HepG2 (cell line): ENCODE data around the gene UBE2O. TPM values are rescaled to one million over a fixed set of nuclear protein-coding genes. Genes with fewer than 3 reads are reported as not detected.

Experiments used
- ATAC-seq: fragments of 200-7000 bp; cut with Tn5 transposase; 3 replicates; pipeline ENCODE4 v1.9.1; 2020; ENCODE audit warnings: mild to moderate bottlenecking, moderate library complexity
- BruUV-seq: library from RNA; stranded (reverse); fragments of 400-500 nt; replicated peaks from 2 replicates; lab custom pipeline; 2021; lab: Mats Ljungman, UMichigan
- CTCF ChIA-PET: fragments of 300-600 bp; formaldehyde crosslinking; extraction: SDS; loops from one replicate; lab custom pipeline; 2021; ENCODE audit warnings: low total read pairs, inconsistent platforms, low intra/inter-chr PET ratio; lab: Yijun Ruan, JAX
- POLR2A ChIA-PET: fragments of 350-600 bp; sonication (Branson Sonifier 250); formaldehyde crosslinking; loops from one replicate; lab custom pipeline; 2020; ENCODE audit warnings: antibody characterized with exemption, inconsistent platforms; lab: Yijun Ruan, JAX
- DNase-seq: peaks from one replicate; pipeline ENCODE4 v3.0.0-alpha.2; 2015; ENCODE audit warnings: low spot score
- FAIRE-seq: peaks from 3 replicates; lab custom pipeline; 2011; peaks lifted over from hg19 to GRCh38; lab: Jason Lieb, UNC
- H2AFZ ChIP-seq: one replicate; pipeline ENCODE4 v1.6.1; 2011; ENCODE audit warnings: low read length, inconsistent platforms
- H3K27ac ChIP-seq: fragments of 300-600 bp; 3 replicates; pipeline ENCODE4 v1.8.0; 2011; ENCODE audit warnings: mixed run types, mild to moderate bottlenecking, mixed read lengths, low read length, inconsistent platforms; ENCODE audit not compliant: insufficient read depth; ENCODE audit errors: extremely low read length
- H3K27me3 ChIP-seq, 2 experiments: fragments of 200-600 bp in 1 of 2; 2 replicates in 1 of 2; 3 replicates in 1 of 2; pipeline versions ENCODE4 v1.6.0 to v1.8.0; 2011; ENCODE audit warnings: low read length in 2 of 2, mild to moderate bottlenecking in 2 of 2, moderate library complexity in 2 of 2, inconsistent platforms in 1 of 2; ENCODE audit not compliant: insufficient read depth in 2 of 2, control insufficient read depth in 1 of 2
- H3K36me3 ChIP-seq, 2 experiments: fragments of 200-600 bp in 1 of 2; replicated peaks in 1 of 2; 2 replicates in 1 of 2; 3 replicates in 1 of 2; pipeline versions ENCODE4 v1.5.1 to v1.8.0; 2011; ENCODE audit warnings: low read length in 2 of 2, inconsistent platforms in 1 of 2; ENCODE audit not compliant: insufficient read depth in 2 of 2, control insufficient read depth in 1 of 2
- H3K4me1 ChIP-seq: 2 replicates; pipeline ENCODE4 v1.5.1; 2012; ENCODE audit warnings: low read length, inconsistent platforms; ENCODE audit not compliant: insufficient read depth
- H3K4me2 ChIP-seq: 2 replicates; pipeline ENCODE4 v1.6.0; 2011; ENCODE audit warnings: low read depth, low read length, inconsistent platforms
- H3K4me3 ChIP-seq, 3 experiments: fragments of 200-600 bp in 1 of 3; sonication (generic), shearing (Covaris generic) in 1 of 3; replicated peaks in 1 of 3; 2 replicates each; pipeline ENCODE4 v1.5.1; 2011 to 2016; ENCODE audit warnings: low read length in 3 of 3, inconsistent platforms in 2 of 3, low read depth in 2 of 3, mild to moderate bottlenecking in 2 of 3, control low read depth in 1 of 3, mixed read lengths in 1 of 3; ENCODE audit not compliant: insufficient read depth in 1 of 3
- H3K79me2 ChIP-seq: one replicate; pipeline ENCODE4 v1.6.1; 2011; ENCODE audit warnings: low read length, inconsistent platforms; ENCODE audit not compliant: insufficient read depth
- H3K9ac ChIP-seq: 2 replicates; pipeline ENCODE4 v1.6.0; 2011; ENCODE audit warnings: mild to moderate bottlenecking, low read depth, low read length, inconsistent platforms; ENCODE audit not compliant: insufficient read depth
- H3K9me3 ChIP-seq: 2 replicates; pipeline ENCODE4 v1.5.1; 2012; ENCODE audit warnings: mild to moderate bottlenecking, low read length
- H4K20me1 ChIP-seq: 2 replicates; pipeline ENCODE4 v1.6.0; 2011; ENCODE audit warnings: inconsistent platforms, mild to moderate bottlenecking, low read length, moderate library complexity; ENCODE audit not compliant: insufficient read depth
- DMAP1 ChIP-seq: IDR thresholded peaks from 2 replicates; pipeline ENCODE4 v1.6.1; 2016
- DZIP1 ChIP-seq: sonication (generic); formaldehyde crosslinking; IDR thresholded peaks from 2 replicates; pipeline ENCODE4 v1.5.0; 2020; ENCODE audit warnings: mild to moderate bottlenecking, missing genetic modification reagents
- ELF1 ChIP-seq: sonication (generic); formaldehyde crosslinking; IDR thresholded peaks from 2 replicates; pipeline ENCODE4 v1.4.0; 2020; ENCODE audit warnings: missing genetic modification reagents
- PREB ChIP-seq: sonication (generic); formaldehyde crosslinking; IDR thresholded peaks from 2 replicates; pipeline ENCODE4 v1.4.0; 2020; ENCODE audit warnings: missing genetic modification reagents
- YY1 ChIP-seq: IDR thresholded peaks from 2 replicates; pipeline ENCODE4 v1.6.1; 2011; ENCODE audit warnings: low read length, low read depth, moderate library complexity, mild to moderate bottlenecking; ENCODE audit not compliant: insufficient read depth, insufficient replicate concordance
- ZFP36L1 ChIP-seq: sonication (generic); formaldehyde crosslinking; IDR thresholded peaks from 2 replicates; pipeline ENCODE4 v1.8.0; 2022; ENCODE audit warnings: mild to moderate bottlenecking, missing genetic modification reagents, moderate library complexity
- ZNF143 ChIP-seq: sonication (generic); formaldehyde crosslinking; IDR thresholded peaks from 2 replicates; pipeline ENCODE4 v1.4.0; 2020; ENCODE audit warnings: missing genetic modification reagents
- ZNF235 ChIP-seq: sonication (generic); formaldehyde crosslinking; IDR thresholded peaks from 2 replicates; pipeline ENCODE4 v1.8.1; 2023; ENCODE audit warnings: mild to moderate bottlenecking, missing genetic modification reagents, borderline replicate concordance
- ZNF274 ChIP-seq: sonication (generic); formaldehyde crosslinking; IDR thresholded peaks from 2 replicates; pipeline ENCODE4 v1.5.1; 2020; ENCODE audit warnings: mild to moderate bottlenecking, missing genetic modification reagents
- ZNF574 ChIP-seq: sonication (generic); formaldehyde crosslinking; IDR thresholded peaks from 2 replicates; pipeline ENCODE4 v1.4.0; 2020; ENCODE audit warnings: missing genetic modification reagents
- WGBS: methylation state at CpG from one replicate; pipeline ENCODE4 v1.1.6; 2017; ENCODE audit warnings: low lambda C conversion rate; 5-methylcytosine and 5-hydroxymethylcytosine counted together
- in situ Hi-C: cut with HindIII; loops from 2 replicates; pipeline ENCODE4 v1.10.0; 2017; ENCODE audit warnings: low pct_unique_long_range_greater_than_20kb; ENCODE audit not compliant: extremely low pct_ligation_motif_present
- intact Hi-C: fragments of 100-400 bp; cut with micrococcal nuclease; formaldehyde crosslinking; loops from one replicate; pipeline ENCODE4 v1.10.0; 2022; ENCODE audit not compliant: unreplicated experiment
- polyA plus RNA-seq, 8 experiments: library from polyadenylated mRNA; depleted of rRNA in 3 of 8; stranded (reverse) in 7 of 8; unstranded in 1 of 8; fragments of >200 nt; fragmentation: Illumina TruSeq in 4 of 8; extraction: Trizol in 4 of 8; gene quantifications; 2 replicates each; pipeline versions ENCODE4 v1.2.1 to v1.2.3, GENCODE V29; 2011 to 2016; ENCODE audit warnings: low read depth in 4 of 8, missing spikeins in 1 of 8, mixed read lengths in 1 of 8; ENCODE audit not compliant: insufficient read depth in 1 of 8
- total RNA-seq, 5 experiments: library from RNA; depleted of rRNA; stranded (reverse); fragments of >200 nt; fragmentation: Illumina TruSeq; extraction: Trizol; gene quantifications; 2 replicates each; pipeline ENCODE4 v1.2.3, GENCODE V29; 2016; ENCODE audit warnings: low read depth in 1 of 5
- TF ChIP-seq, protein P1 (sequence below): IDR thresholded peaks from 2 replicates; pipeline ENCODE4 v1.6.1; 2012; ENCODE audit warnings: low read length, improper control_type of control experiment

UBE2O gene
- total and polyA plus RNA-seq, 2 of the 13 experiments (the other 11 are each of a cell fraction or from before 2014, with no cell fraction given): 21.5 to 23.5 TPM

- peaks cover 47% of the 10 kb centered on the region for H3K79me2 ChIP-seq
- no peaks in the 10 kb centered on the region for H3K9me3 ChIP-seq
- in situ Hi-C loops: loop anchor here (5.0 kb wide), 1 partner anchor 34 kb away; the partner anchor contains the start of gene PRPSAP1
- H3K27me3 ChIP-seq: no peaks in the 10 kb centered on the region; a peak in 1 of 5 replicates
- H3K4me3 ChIP-seq: peak overlapping the region; percentile 72 to 90 (median 86); a peak in 5 of 6 replicates
- ChIA-PET CTCF (interaction anchor here (1.1 to 3.3 kb wide), 7 partner anchors 10 to 82 kb away, joined by 4 to 12 read pairs (median 6); partner anchors contain the start of gene PRPSAP1), POLR2A (interaction anchor here (1.0 to 20.9 kb wide), 10 partner anchors 10 to 389 kb away, joined by 3 to 1379 read pairs (median 34); partner anchors contain the start of genes PRPSAP1 and QRICH2)
- H3K36me3 ChIP-seq: peaks cover 20 to 25% of the 10 kb centered on the region in 2 experiments; a peak in 4 of 5 replicates
- no peak overlapping the region for H2AFZ ChIP-seq
- intact Hi-C loops: loop anchor here (2.0 kb wide), 2 partner anchors 15 to 31 kb away; no protein-coding TSS in a partner anchor
- H3K4me1 ChIP-seq: peaks cover 45% of the 10 kb centered on the region
- DNase-seq (peak; percentile 85), ATAC-seq (peak; percentile 8), FAIRE-seq (peak; percentile 90)
- H3K9ac ChIP-seq: peak overlapping the region; percentile 99
- peak overlapping the region; percentile 99 for H3K4me2 ChIP-seq
- WGBS: 62% methylated on average over 43 of the region's 52 CpGs
- BruUV-seq: no TSS peak
- H3K27ac ChIP-seq: peak overlapping the region; percentile 100
- peaks cover 31% of the 10 kb centered on the region; the same call in 1 of the 2 replicates for H4K20me1 ChIP-seq
- TF ChIP-seq ELF1 (CRISPR knock-in tag) (peak; percentile 71; the same call in 1 of the 2 replicates), DZIP1 (CRISPR knock-in tag) (peak; percentile 95; the same call in 1 of the 2 replicates), ZFP36L1 (CRISPR knock-in tag) (peak; percentile 98; the same call in 1 of the 2 replicates), PREB (peak; percentile 99), ZNF143 (CRISPR knock-in tag) (peak; percentile 68), YY1 (peak; percentile 68), ZNF274 (CRISPR knock-in tag) (peak; percentile 99), ZNF574 (CRISPR knock-in tag) (peak; percentile 91), ZNF235 (CRISPR knock-in tag) (peak; percentile 51; the same call in 1 of the 2 replicates), DMAP1 (CRISPR knock-in tag) (peak; percentile 92; the same call in 1 of the 2 replicates)
- TF ChIP-seq, protein P1, sequence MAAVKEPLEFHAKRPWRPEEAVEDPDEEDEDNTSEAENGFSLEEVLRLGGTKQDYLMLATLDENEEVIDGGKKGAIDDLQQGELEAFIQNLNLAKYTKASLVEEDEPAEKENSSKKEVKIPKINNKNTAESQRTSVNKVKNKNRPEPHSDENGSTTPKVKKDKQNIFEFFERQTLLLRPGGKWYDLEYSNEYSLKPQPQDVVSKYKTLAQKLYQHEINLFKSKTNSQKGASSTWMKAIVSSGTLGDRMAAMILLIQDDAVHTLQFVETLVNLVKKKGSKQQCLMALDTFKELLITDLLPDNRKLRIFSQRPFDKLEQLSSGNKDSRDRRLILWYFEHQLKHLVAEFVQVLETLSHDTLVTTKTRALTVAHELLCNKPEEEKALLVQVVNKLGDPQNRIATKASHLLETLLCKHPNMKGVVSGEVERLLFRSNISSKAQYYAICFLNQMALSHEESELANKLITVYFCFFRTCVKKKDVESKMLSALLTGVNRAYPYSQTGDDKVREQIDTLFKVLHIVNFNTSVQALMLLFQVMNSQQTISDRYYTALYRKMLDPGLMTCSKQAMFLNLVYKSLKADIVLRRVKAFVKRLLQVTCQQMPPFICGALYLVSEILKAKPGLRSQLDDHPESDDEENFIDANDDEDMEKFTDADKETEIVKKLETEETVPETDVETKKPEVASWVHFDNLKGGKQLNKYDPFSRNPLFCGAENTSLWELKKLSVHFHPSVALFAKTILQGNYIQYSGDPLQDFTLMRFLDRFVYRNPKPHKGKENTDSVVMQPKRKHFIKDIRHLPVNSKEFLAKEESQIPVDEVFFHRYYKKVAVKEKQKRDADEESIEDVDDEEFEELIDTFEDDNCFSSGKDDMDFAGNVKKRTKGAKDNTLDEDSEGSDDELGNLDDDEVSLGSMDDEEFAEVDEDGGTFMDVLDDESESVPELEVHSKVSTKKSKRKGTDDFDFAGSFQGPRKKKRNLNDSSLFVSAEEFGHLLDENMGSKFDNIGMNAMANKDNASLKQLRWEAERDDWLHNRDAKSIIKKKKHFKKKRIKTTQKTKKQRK: no peak
Observed at GRCh38 chr17:76385892-76386786, 66.8 kb downstream of the UBE2O start.
